GM12878 (cell line): ENCODE measurements around the gene YJU2. TPM values are rescaled to one million over a fixed set of nuclear protein-coding genes. Genes with fewer than 3 reads are reported as not detected.
A peak's percentile ranks its signal among the peaks of the same experiment; 100 is the strongest.

Experiments used
- BCL11A ChIP-seq: IDR thresholded peaks from 2 replicates; pipeline ENCODE4 v1.6.1; 2011; ENCODE audit warnings: low read depth, low read length
- BRCA1 ChIP-seq: IDR thresholded peaks from 2 replicates; pipeline ENCODE4 v1.6.1; 2011; ENCODE audit warnings: low read depth, low read length, improper control_type of control experiment
- EED ChIP-seq: sonication (generic); IDR thresholded peaks from 2 replicates; pipeline ENCODE4 v1.6.1; 2016; ENCODE audit warnings: antibody characterized with exemption, low read depth
- FOXM1 ChIP-seq: IDR thresholded peaks from 2 replicates; pipeline ENCODE4 v1.6.1; 2012; ENCODE audit warnings: low read depth, mild to moderate bottlenecking, inconsistent platforms, low read length, moderate library complexity
- GABPA ChIP-seq: IDR thresholded peaks from 2 replicates; pipeline ENCODE4 v1.6.1; 2014; ENCODE audit warnings: antibody characterized with exemption, low read depth, mild to moderate bottlenecking, inconsistent platforms
- GATAD2B ChIP-seq: fragments of 450-650 bp; conservative IDR thresholded peaks from 2 replicates; pipeline ENCODE4 v1.6.1; 2017; ENCODE audit warnings: low read depth, mild to moderate bottlenecking, moderate library complexity
- HDGF ChIP-seq: fragments of 450-650 bp; IDR thresholded peaks from 2 replicates; pipeline ENCODE4 v1.6.1; 2016; ENCODE audit warnings: antibody characterized with exemption
- IRF4 ChIP-seq: IDR thresholded peaks from 2 replicates; pipeline ENCODE4 v1.6.1; 2011; ENCODE audit warnings: low read depth, low read length
- KLF5 ChIP-seq: fragments of 450-650 bp; IDR thresholded peaks from 2 replicates; pipeline ENCODE4 v1.6.1; 2014; ENCODE audit warnings: mild to moderate bottlenecking; ENCODE audit not compliant: partially characterized antibody
- LARP7 ChIP-seq: fragments of 450-650 bp; IDR thresholded peaks from 2 replicates; pipeline ENCODE4 v1.6.1; 2017; ENCODE audit warnings: mild to moderate bottlenecking
- MTA3 ChIP-seq: IDR thresholded peaks from 2 replicates; pipeline ENCODE4 v1.6.1; 2012; ENCODE audit warnings: low read length, inconsistent platforms, borderline replicate concordance
- NFXL1 ChIP-seq: fragments of 450-650 bp; IDR thresholded peaks from 2 replicates; pipeline ENCODE4 v1.6.1; 2017; ENCODE audit warnings: antibody characterized with exemption, mild to moderate bottlenecking, borderline replicate concordance
- POLR2AphosphoS2 ChIP-seq: IDR thresholded peaks from 2 replicates; pipeline ENCODE4 v1.6.1; 2011; ENCODE audit warnings: low read depth, mild to moderate bottlenecking, low read length, improper control_type of control experiment, moderate library complexity
- POU2F2 ChIP-seq: IDR thresholded peaks from 3 replicates; pipeline ENCODE4 v1.6.1; 2011; ENCODE audit warnings: low read depth, mild to moderate bottlenecking, low read length, borderline replicate concordance
- RAD21 ChIP-seq: IDR thresholded peaks from 2 replicates; pipeline ENCODE4 v1.6.1; 2011; ENCODE audit warnings: mild to moderate bottlenecking, low read depth, low read length, moderate library complexity; ENCODE audit not compliant: insufficient read depth
- SIX5 ChIP-seq: IDR thresholded peaks from 2 replicates; pipeline ENCODE4 v1.6.1; 2011; ENCODE audit warnings: mild to moderate bottlenecking, low read depth, low read length, moderate library complexity; ENCODE audit not compliant: severe bottlenecking
- SMAD1 ChIP-seq: fragments of 450-650 bp; IDR thresholded peaks from 2 replicates; pipeline ENCODE4 v1.6.1; 2018; ENCODE audit warnings: mild to moderate bottlenecking, low read depth; ENCODE audit not compliant: partially characterized antibody
- SMAD5 ChIP-seq: IDR thresholded peaks from 2 replicates; pipeline ENCODE4 v1.6.1; 2016; ENCODE audit warnings: antibody characterized with exemption, low read depth
- SMC3 ChIP-seq: IDR thresholded peaks from 2 replicates; pipeline ENCODE4 v1.6.1; 2011; ENCODE audit warnings: low read length, improper control_type of control experiment, borderline replicate concordance
- TCF3 ChIP-seq: IDR thresholded peaks from 2 replicates; pipeline ENCODE4 v1.6.1; 2012; ENCODE audit warnings: low read depth, mild to moderate bottlenecking, low read length, borderline replicate concordance; ENCODE audit not compliant: insufficient read depth
- ZZZ3 ChIP-seq: IDR thresholded peaks from 2 replicates; pipeline ENCODE4 v1.6.1; 2011; ENCODE audit warnings: low read depth; ENCODE audit not compliant: control insufficient read depth, insufficient read length
- polyA plus RNA-seq, 11 experiments: library from polyadenylated mRNA; depleted of rRNA in 4 of 11; unstranded in 6 of 11; stranded (reverse) in 5 of 11; fragments of >200 nt; fragmentation: Nextera tagmentation in 4 of 11; fragmentation: Illumina TruSeq in 1 of 11; extraction: Ambion mirVana in 4 of 11; extraction: Trizol in 1 of 11; gene quantifications; 1 replicate in 1 of 11; 2 replicates in 10 of 11; pipeline versions ENCODE4 v1.2.1 to v1.2.3, GENCODE V29; 2011 to 2016; ENCODE audit warnings: inconsistent platforms in 2 of 11, missing spikeins in 2 of 11, low read depth in 1 of 11
- total RNA-seq, 4 experiments: library from RNA; depleted of rRNA in 3 of 4; stranded (reverse); fragments of >200 nt in 3 of 4; fragmentation: Illumina TruSeq in 1 of 4; extraction: Trizol in 1 of 4; gene quantifications; 2 replicates each; pipeline versions ENCODE4 v1.2.1 to v1.2.3, GENCODE V29; 2013 to 2021
- TF ChIP-seq, protein P1 (sequence below): IDR thresholded peaks from 2 replicates; pipeline ENCODE4 v1.6.1; 2011; ENCODE audit warnings: low read depth, low read length, improper control_type of control experiment, borderline replicate concordance
- TF ChIP-seq, protein P2 (sequence below): fragments of 450-650 bp; IDR thresholded peaks from 2 replicates; pipeline ENCODE4 v1.6.1; 2017; ENCODE audit warnings: mild to moderate bottlenecking, moderate library complexity
- TF ChIP-seq, protein P3 (sequence below): fragments of 150-350 bp; IDR thresholded peaks from 2 replicates; pipeline ENCODE4 v1.6.1; 2016; ENCODE audit warnings: low read depth, low read length

YJU2 gene
- total and polyA plus RNA-seq, 10 of the 15 experiments (the other 5 are each of a cell fraction or from before 2014, with no cell fraction given), result 0.26 to 40.7 (median 23.8) TPM

DNA sequence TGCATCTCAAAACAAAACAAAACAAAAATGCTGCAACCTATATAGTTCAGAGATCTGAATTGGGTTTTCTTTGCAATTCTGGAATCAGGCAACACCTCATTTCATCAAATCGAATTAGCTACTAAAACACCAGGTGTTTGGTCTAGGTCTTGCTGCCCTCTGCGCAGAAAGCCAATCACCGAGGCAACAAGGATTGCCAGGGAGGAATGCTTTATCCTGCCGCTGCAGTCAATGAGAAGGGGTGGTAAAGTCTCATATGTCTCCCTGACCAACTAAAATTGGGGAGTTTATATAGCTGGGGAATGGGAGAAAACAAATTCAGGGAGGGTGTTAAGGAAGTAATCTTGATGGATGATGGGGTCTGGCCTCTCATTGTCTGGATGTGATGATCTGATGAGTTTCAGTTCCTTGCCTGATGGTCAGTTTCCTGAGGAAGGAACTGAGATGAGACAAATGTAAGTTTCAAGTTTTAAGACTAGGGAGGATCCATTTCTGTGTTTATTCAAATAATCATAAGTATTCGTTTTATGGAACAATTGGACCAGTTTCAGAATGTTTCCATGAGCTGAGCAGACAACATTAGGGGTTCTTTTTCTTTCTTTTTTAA is 5.0 kb upstream of the YJU2 start (continued):
- 0 out of 2 replicates have a peak, but pooled peaks have one; percentile 33 for TF ChIP-seq IRF4
- no peak for TF ChIP-seq BRCA1
- peak; percentile 42 for TF ChIP-seq KLF5
- no peak for TF ChIP-seq BCL11A
- no peak for TF ChIP-seq RAD21
- no peak for TF ChIP-seq SMAD5
- TF ChIP-seq, protein P1, sequence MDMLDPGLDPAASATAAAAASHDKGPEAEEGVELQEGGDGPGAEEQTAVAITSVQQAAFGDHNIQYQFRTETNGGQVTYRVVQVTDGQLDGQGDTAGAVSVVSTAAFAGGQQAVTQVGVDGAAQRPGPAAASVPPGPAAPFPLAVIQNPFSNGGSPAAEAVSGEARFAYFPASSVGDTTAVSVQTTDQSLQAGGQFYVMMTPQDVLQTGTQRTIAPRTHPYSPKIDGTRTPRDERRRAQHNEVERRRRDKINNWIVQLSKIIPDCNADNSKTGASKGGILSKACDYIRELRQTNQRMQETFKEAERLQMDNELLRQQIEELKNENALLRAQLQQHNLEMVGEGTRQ, result no peak
- peak; percentile 90 for TF ChIP-seq NFXL1
- TF ChIP-seq TCF3, result no peak
- TF ChIP-seq LARP7, result no peak
- no peak for TF ChIP-seq ZZZ3
- no peak for TF ChIP-seq MTA3
- no peak for TF ChIP-seq SMAD1
- TF ChIP-seq, protein P2, sequence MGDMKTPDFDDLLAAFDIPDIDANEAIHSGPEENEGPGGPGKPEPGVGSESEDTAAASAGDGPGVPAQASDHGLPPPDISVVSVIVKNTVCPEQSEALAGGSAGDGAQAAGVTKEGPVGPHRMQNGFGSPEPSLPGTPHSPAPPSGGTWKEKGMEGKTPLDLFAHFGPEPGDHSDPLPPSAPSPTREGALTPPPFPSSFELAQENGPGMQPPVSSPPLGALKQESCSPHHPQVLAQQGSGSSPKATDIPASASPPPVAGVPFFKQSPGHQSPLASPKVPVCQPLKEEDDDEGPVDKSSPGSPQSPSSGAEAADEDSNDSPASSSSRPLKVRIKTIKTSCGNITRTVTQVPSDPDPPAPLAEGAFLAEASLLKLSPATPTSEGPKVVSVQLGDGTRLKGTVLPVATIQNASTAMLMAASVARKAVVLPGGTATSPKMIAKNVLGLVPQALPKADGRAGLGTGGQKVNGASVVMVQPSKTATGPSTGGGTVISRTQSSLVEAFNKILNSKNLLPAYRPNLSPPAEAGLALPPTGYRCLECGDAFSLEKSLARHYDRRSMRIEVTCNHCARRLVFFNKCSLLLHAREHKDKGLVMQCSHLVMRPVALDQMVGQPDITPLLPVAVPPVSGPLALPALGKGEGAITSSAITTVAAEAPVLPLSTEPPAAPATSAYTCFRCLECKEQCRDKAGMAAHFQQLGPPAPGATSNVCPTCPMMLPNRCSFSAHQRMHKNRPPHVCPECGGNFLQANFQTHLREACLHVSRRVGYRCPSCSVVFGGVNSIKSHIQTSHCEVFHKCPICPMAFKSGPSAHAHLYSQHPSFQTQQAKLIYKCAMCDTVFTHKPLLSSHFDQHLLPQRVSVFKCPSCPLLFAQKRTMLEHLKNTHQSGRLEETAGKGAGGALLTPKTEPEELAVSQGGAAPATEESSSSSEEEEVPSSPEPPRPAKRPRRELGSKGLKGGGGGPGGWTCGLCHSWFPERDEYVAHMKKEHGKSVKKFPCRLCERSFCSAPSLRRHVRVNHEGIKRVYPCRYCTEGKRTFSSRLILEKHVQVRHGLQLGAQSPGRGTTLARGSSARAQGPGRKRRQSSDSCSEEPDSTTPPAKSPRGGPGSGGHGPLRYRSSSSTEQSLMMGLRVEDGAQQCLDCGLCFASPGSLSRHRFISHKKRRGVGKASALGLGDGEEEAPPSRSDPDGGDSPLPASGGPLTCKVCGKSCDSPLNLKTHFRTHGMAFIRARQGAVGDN, result no peak
- TF ChIP-seq FOXM1, result 0 out of 2 replicates have a peak, but pooled peaks have one; percentile 19
- no peak for TF ChIP-seq POLR2AphosphoS2
- TF ChIP-seq POU2F2, result no peak
- TF ChIP-seq, protein P3, sequence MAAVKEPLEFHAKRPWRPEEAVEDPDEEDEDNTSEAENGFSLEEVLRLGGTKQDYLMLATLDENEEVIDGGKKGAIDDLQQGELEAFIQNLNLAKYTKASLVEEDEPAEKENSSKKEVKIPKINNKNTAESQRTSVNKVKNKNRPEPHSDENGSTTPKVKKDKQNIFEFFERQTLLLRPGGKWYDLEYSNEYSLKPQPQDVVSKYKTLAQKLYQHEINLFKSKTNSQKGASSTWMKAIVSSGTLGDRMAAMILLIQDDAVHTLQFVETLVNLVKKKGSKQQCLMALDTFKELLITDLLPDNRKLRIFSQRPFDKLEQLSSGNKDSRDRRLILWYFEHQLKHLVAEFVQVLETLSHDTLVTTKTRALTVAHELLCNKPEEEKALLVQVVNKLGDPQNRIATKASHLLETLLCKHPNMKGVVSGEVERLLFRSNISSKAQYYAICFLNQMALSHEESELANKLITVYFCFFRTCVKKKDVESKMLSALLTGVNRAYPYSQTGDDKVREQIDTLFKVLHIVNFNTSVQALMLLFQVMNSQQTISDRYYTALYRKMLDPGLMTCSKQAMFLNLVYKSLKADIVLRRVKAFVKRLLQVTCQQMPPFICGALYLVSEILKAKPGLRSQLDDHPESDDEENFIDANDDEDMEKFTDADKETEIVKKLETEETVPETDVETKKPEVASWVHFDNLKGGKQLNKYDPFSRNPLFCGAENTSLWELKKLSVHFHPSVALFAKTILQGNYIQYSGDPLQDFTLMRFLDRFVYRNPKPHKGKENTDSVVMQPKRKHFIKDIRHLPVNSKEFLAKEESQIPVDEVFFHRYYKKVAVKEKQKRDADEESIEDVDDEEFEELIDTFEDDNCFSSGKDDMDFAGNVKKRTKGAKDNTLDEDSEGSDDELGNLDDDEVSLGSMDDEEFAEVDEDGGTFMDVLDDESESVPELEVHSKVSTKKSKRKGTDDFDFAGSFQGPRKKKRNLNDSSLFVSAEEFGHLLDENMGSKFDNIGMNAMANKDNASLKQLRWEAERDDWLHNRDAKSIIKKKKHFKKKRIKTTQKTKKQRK, result no peak
- no peak for TF ChIP-seq GABPA
- TF ChIP-seq SIX5, result no peak
- no peak for TF ChIP-seq GATAD2B
- TF ChIP-seq EED, result 0 out of 2 replicates have a peak, but pooled peaks have one; percentile 10
- TF ChIP-seq SMC3, result no peak
- TF ChIP-seq HDGF, result no peak
